NCI-H226 (cell line): ENCODE measurements around the gene TRIP6.
"Not testable (repeated sequence)": the region's sequence is repeated elsewhere in the genome, so short reads cannot be mapped to it uniquely, and the experiment has no call there.

Experiments
- DNase-seq: peaks from one replicate; pipeline ENCODE4 v3.0.0-alpha.2; 2015

TRIP6 gene

DNA sequence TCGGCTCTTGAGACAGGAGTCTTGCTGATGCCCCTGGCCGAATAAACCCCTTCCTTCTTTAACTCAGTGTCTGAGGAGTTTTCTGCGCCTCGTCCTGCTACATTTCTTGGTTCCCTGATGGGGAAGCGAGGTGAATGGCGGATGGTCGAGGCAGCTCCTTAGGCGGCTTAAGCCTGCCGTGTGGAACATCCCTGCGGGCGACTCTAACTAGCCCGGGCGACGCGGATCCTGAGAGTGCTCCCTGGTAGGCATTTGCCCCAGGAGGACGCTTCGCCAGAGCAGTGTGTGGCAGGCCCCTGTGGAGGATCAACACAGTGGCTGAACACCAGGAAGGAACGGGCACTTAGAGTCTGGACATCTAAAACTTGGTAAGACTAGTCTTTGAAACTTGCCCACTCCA, 27.8 kb upstream of the TRIP6 start:
- DNase-seq = no peak

DNA sequence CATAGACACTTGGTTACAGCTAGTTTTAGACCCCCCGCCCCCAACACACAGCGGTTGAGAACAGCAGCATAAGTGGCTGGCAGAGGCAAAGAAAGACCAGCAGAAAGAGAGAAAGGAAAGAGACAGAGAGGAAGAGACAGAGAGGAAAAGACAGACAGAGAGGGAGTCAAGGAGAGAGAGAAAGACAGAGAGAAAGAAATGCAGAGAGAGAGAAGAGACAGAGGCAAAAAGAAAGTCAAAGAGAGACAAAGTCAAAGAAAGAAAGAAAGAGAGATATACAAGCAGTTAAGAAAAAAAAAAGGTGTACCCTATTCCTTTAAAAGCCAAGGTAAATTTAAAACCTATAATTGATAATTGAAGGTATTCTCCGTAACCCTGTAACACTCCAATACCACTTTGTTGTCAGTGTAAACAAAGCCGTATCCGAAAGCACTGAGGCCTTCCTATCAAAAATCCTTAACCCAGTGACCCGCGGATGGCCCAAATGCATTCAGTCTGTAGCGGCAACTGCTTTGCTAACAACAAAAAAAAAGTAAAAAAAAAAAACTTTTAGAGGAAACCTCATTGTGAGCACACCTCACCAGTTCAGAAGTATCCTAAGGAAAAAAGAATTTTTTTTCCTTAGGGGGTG, 26.6 kb upstream of the TRIP6 start:
- no peak for DNase-seq

GRCh38 chr7:100847360-100847759, 19.8 kb upstream of the TRIP6 start:
- DNase-seq = no peak

- DNase-seq = peak; percentile 89
Observed at GRCh38 chr7:100852048-100852872, 14.9 kb upstream of the TRIP6 start, which contains the start of gene SLC12A9. TSS of gene SLC12A9 (plus strand) at chr7:100852713. CDS start at chr7:100854198, 1,485 bp downstream.

- DNase-seq = no peak
Observed at GRCh38 chr7:100854146-100854895, 12.9 kb upstream of the TRIP6 start.

DNA sequence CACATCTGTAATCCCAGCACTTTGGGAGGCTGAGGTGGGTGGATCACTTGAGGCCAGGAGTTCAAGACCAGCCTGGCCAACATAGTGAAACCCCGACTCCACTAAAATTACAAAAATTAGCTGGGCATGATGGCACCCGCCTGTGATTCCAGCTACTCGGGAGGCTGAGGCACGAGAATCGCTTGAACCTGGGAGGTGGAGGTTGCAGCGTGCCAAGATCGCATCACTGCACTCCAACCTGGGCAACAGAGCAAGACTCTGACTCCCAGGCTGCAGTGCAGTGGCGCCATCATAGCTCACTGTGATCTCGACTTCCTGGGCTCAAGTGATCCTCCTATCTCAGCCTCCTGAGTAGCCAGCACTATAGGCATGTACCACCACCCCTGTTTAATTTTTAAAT, 12.3 kb upstream of the TRIP6 start:
- DNase-seq = not testable (repeated sequence)

DNA sequence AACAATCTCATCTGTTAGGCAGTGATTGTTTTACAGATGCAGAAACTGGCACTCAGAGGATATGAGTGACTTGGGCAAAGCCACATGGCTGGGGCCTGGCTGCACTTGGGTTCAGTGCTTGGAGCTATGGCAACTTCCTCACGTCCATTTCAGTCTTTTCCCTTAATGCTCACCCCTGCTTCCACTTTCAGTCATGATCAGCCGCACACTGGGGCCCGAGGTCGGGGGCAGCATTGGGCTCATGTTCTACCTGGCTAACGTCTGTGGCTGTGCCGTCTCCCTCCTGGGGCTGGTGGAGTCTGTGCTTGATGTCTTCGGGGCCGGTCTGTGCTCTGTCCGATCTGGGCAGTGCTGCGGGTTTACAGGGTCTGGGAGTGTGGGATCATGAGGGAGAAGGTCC, 11.7 kb upstream of the TRIP6 start:
- no peak for DNase-seq

DNA sequence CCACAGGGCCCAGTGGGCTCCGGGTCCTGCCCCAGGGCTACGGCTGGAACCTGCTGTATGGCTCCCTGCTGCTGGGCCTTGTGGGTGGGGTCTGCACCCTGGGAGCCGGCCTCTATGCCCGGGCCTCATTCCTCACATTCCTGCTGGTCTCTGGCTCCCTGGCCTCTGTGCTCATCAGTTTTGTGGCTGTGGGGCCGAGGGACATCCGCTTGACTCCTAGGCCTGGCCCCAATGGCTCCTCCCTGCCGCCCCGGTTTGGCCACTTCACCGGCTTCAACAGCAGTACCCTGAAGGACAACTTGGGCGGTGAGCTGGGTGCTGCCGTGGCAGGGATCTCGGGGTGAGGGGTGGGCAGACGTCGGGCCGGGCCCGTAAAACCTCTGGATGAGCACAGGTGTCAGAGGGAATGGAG, 10.3 kb upstream of the TRIP6 start:
- DNase-seq = no peak

DNA sequence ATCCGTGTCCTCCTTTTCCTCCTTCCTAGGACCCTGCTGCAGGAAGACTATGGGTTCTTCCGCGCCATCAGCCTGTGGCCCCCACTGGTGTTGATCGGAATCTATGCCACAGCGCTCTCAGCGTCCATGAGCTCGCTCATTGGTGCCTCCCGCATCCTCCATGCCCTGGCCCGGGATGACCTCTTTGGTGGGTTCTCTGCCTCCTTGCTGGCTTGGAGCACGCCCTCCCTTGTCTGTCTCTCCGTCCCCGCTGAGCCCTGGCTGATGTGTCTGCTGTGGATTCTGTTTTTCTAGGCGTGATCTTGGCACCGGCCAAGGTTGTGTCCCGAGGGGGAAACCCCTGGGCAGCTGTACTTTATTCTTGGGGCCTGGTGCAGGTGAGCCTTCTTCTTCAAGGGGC, 7.3 kb upstream of the TRIP6 start:
- DNase-seq = no peak

DNA sequence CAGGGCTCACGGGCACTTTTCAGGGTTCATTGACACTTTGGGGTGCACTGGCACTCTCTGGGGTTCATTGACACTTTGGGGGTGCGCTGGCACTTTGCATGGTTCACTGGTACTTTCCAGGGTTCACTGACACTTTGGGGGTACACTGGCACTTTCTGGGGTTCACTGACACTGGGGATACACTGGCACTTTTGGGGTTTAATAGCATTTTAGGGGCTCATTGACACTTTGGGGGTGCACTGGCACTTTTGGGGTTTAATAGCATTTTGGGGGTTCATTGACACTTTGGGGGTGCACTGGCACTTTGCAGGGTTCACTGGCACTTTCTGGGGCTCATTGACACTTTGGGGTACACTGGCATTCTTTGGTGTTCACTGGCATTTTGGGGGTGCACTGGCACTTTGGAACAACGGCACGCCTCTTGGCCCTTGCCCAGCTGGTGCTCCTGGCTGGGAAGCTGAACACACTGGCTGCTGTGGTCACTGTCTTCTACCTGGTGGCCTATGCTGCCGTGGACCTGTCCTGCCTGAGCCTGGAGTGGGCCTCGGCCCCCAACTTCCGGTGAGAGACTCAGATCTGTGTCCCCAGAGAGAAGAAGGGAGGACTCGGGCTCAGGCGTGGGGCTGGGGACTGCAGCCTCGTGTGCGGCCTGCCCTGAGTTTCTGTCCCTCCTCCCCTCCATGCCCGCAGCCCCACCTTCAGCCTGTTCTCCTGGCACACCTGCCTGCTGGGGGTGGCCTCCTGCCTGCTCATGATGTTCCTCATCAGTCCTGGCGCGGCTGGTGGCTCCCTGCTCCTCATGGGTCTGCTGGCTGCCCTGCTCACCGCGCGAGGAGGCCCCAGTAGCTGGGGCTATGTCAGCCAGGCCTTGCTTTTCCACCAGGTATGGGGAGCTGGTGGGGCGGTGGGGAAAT, 6.2 kb upstream of the TRIP6 start:
- no peak for DNase-seq

DNA sequence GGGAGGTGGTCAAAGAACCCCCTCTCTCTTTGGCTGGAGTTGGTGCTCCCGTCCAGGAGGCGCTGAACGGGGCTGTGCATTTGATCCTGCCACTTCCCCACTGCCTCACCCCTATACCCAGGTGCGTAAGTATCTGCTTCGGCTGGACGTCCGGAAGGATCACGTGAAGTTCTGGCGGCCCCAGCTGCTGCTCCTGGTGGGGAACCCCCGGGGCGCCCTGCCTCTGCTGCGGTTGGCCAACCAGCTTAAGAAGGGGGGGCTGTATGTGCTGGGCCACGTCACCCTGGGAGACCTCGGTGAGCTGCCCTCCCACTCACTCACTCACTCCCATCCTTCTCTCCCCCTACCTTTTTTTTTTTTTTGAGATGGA, 5.6 kb upstream of the TRIP6 start:
- DNase-seq = no peak

GRCh38 chr7:100863406-100863950, 3.7 kb upstream of the TRIP6 start:
- DNase-seq = no peak

GRCh38 chr7:100864263-100864845, 2.8 kb upstream of the TRIP6 start:
- no peak for DNase-seq

- peak; percentile 98 for DNase-seq
Observed at GRCh38 chr7:100865372-100865911, 1.7 kb upstream of the TRIP6 start.

- DNase-seq = peak; percentile 94
Observed at GRCh38 chr7:100865938-100866728, 1.1 kb upstream of the TRIP6 start.

DNA sequence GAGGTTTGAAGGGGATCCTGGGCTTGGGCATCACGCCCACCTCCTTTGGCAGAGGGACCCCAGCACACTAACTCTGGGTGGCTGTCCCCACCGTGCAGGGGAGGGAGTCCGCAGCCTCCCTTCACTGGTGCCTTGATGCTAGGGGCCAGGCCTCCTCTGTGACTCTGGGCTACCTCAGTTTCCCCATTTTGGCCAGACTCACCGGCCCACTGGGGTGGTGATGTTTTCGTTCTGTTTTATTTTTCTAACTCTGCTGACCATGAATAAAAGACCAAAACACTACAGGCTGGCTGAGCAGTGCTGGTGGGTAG, 503 bp upstream of the TRIP6 start:
- DNase-seq = no peak

- DNase-seq = no peak
Observed at GRCh38 chr7:100867776-100868485, 744 bp downstream of the TRIP6 start.

DNA sequence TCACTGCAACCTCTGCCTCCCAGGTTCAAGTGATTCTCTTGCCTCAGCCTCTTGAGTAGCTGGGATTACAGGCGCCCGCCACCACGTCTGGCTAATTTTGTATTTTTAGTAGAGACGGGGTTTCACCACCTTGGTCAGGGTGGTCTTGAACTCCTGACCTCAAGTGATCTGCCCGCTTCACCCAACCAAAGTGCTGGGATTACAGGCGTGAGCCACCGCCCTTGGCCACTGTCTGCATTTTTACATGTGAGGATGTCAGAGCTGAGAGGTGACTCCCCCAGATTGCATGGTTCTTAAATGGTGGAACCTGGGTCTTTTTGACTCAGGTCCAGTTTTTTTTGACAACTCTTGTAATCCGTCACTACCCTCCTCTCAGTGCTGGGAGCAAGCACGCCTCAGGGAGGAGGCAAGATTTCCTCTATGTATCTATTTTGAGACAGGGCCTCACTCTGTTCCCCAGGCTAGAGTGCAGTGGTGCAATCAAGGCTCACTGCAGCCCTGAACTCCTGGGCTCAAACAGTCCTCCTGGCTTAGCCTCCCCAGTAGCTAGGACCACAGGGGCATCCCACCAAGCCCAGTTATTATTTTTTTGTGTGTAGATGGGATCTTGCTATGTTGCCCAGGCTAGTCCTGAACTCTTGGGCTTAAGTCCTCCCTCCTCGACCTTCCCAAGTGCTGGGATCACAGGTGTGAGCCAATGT, 6.6 kb downstream of the TRIP6 start:
- DNase-seq = no peak

- no peak for DNase-seq
Observed at GRCh38 chr7:100874300-100874576, 7.1 kb downstream of the TRIP6 start.
